ENCODE data around the gene TSSK3. TPM values are rescaled to one million over a fixed set of nuclear protein-coding genes. Genes with fewer than 3 reads are reported as not detected.

The TSSK3 gene
- total RNA-seq, 1 experiment from 2014 or later: 1.6 TPM

DNA sequence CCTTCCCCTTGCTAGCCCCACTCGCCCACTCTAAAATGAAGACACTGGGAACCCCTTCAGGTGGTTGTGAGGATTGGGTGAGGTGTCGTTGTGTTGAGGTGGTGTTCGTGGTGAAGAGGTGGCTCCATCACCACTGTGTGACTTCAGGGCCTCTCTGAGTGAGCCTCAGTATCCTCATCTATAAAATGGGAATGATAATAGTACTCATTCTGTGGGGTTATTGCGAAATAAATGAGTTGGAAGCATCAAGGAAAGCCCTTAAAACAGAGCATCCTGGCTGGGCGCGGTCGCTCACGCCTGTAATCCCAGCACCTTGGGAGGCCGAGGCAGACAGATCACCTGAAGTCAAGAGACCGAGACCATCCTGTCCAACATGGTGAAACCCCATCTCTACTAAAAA is 19.6 kb upstream of the TSSK3 start:
- H3K27me3 ChIP-seq (ENCODE audit: insufficient read depth, low read length): no peaks in the 10 kb centered on the region
- H3K27ac ChIP-seq (ENCODE audit: low read depth, low read length): no peak overlapping the region
- RAD21 ChIA-PET (ENCODE audit: low non-redundant PET in 1 of 2, low total read pairs in 2 of 2, uncharacterized antibody in 2 of 2, unreplicated experiment in 2 of 2): no interaction called here
- no peak overlapping the region for H3K9ac ChIP-seq (ENCODE audit: low read length)
- H3K9me2 ChIP-seq (ENCODE audit: insufficient read depth): no peaks in the 10 kb centered on the region
- H3K9me3 ChIP-seq (ENCODE audit: control insufficient read depth in 1 of 2, insufficient read depth in 1 of 2, low read depth in 1 of 2, low read length in 2 of 2): no peaks in the 10 kb centered on the region
- intact Hi-C loops (cut with micrococcal nuclease): no loop called here
- no peaks in the 10 kb centered on the region for H3K36me3 ChIP-seq (ENCODE audit: control insufficient read depth in 1 of 2, insufficient read depth in 2 of 2, low read length in 2 of 2)
- H3K4me1 ChIP-seq (ENCODE audit: control insufficient read depth in 1 of 2, insufficient read depth in 2 of 2, low read length in 2 of 2): peaks cover 0 to 9% of the 10 kb centered on the region in 2 experiments; a peak in 2 of 4 replicates
- ATAC-seq (no peak), DNase-seq (ENCODE audit: low read depth, low spot score) (no peak)
- no TSS peak for BruUV-seq (replicated peaks)
- H3K79me2 ChIP-seq (ENCODE audit: insufficient read depth, low read length): no peaks in the 10 kb centered on the region
- no peaks in the 10 kb centered on the region for H4K20me1 ChIP-seq (ENCODE audit: insufficient read depth)
- H3K4me2 ChIP-seq (ENCODE audit: low read length): no peak overlapping the region
- POLR2A ChIA-PET: interaction anchor here (0.8 kb wide), 1 partner anchor 8 kb away, joined by 3 read pairs; no protein-coding TSS in a partner anchor
- H3K4me3 ChIP-seq (replicated peaks in 1 of 2; ENCODE audit: low read depth in 1 of 2, low read length in 2 of 2): no peak overlapping the region
- no peak overlapping the region for H2AFZ ChIP-seq (ENCODE audit: low read depth, low read length, poor library complexity, severe bottlenecking)
- CTCF ChIA-PET: no interaction called here
- no peak for TF ChIP-seq ZFX (IDR thresholded peaks at IDR 0.05)
- TF ChIP-seq POLR2A (IDR thresholded peaks at IDR 0.05; ENCODE audit: borderline replicate concordance, extremely low read depth, insufficient read depth, insufficient read length): no peak
- TF ChIP-seq SP1 (IDR thresholded peaks at IDR 0.05; ENCODE audit: low read depth): no peak
- TF ChIP-seq, protein P1, sequence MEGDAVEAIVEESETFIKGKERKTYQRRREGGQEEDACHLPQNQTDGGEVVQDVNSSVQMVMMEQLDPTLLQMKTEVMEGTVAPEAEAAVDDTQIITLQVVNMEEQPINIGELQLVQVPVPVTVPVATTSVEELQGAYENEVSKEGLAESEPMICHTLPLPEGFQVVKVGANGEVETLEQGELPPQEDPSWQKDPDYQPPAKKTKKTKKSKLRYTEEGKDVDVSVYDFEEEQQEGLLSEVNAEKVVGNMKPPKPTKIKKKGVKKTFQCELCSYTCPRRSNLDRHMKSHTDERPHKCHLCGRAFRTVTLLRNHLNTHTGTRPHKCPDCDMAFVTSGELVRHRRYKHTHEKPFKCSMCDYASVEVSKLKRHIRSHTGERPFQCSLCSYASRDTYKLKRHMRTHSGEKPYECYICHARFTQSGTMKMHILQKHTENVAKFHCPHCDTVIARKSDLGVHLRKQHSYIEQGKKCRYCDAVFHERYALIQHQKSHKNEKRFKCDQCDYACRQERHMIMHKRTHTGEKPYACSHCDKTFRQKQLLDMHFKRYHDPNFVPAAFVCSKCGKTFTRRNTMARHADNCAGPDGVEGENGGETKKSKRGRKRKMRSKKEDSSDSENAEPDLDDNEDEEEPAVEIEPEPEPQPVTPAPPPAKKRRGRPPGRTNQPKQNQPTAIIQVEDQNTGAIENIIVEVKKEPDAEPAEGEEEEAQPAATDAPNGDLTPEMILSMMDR (IDR thresholded peaks at IDR 0.05 in 2 of 3, conservative IDR thresholded peaks at IDR 0.05 in 1 of 3; ENCODE audit: borderline replicate concordance in 1 of 3, insufficient read depth in 1 of 3, low read depth in 2 of 3, low read length in 2 of 3): no peak
- TF ChIP-seq FOSL1 (IDR thresholded peaks at IDR 0.05; ENCODE audit: low read depth): no peak
- TF ChIP-seq EZH2 (IDR thresholded peaks at IDR 0.05): no peak
- TF ChIP-seq SRF (IDR thresholded peaks at IDR 0.05; ENCODE audit: low read depth): no peak
- TF ChIP-seq, protein P2, sequence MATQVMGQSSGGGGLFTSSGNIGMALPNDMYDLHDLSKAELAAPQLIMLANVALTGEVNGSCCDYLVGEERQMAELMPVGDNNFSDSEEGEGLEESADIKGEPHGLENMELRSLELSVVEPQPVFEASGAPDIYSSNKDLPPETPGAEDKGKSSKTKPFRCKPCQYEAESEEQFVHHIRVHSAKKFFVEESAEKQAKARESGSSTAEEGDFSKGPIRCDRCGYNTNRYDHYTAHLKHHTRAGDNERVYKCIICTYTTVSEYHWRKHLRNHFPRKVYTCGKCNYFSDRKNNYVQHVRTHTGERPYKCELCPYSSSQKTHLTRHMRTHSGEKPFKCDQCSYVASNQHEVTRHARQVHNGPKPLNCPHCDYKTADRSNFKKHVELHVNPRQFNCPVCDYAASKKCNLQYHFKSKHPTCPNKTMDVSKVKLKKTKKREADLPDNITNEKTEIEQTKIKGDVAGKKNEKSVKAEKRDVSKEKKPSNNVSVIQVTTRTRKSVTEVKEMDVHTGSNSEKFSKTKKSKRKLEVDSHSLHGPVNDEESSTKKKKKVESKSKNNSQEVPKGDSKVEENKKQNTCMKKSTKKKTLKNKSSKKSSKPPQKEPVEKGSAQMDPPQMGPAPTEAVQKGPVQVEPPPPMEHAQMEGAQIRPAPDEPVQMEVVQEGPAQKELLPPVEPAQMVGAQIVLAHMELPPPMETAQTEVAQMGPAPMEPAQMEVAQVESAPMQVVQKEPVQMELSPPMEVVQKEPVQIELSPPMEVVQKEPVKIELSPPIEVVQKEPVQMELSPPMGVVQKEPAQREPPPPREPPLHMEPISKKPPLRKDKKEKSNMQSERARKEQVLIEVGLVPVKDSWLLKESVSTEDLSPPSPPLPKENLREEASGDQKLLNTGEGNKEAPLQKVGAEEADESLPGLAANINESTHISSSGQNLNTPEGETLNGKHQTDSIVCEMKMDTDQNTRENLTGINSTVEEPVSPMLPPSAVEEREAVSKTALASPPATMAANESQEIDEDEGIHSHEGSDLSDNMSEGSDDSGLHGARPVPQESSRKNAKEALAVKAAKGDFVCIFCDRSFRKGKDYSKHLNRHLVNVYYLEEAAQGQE (IDR thresholded peaks at IDR 0.05; ENCODE audit: low read depth): no peak
- no peak for TF ChIP-seq JUND (IDR thresholded peaks at IDR 0.05)

Data from HCT116 (cell line).